OCI-M2 (cell line): ENCODE results near the gene KLF6.

ENCODE experiments used
- DNase-seq: peaks from one replicate; lab custom pipeline; 2025; ENCODE audit not compliant: unreplicated experiment; lab: John Stamatoyannopoulos, UW

The KLF6 gene

GRCh38 chr10:3787816-3788215, 2.8 kb upstream of the KLF6 start:
- no peak for DNase-seq

GRCh38 chr10:3787016-3787400, 2.0 kb upstream of the KLF6 start:
- no peak for DNase-seq

GRCh38 chr10:3786295-3787015, 1.4 kb upstream of the KLF6 start:
- DNase-seq, result no peak

GRCh38 chr10:3785851-3786271, 852 bp upstream of the KLF6 start:
- DNase-seq, result no peak

GRCh38 chr10:3785251-3785850, 342 bp upstream of the KLF6 start:
- DNase-seq, result peak; percentile 69

- DNase-seq, result no peak
Observed at GRCh38 chr10:3783682-3784432, 1.2 kb downstream of the KLF6 start.

GRCh38 chr10:3783316-3783681, 1.7 kb downstream of the KLF6 start:
- DNase-seq, result no peak

- no peak for DNase-seq
Observed at GRCh38 chr10:3782451-3783315, 2.3 kb downstream of the KLF6 start.

- DNase-seq, result no peak
Observed at GRCh38 chr10:3782146-3782450, 2.9 kb downstream of the KLF6 start.

GRCh38 chr10:3781468-3782145, 3.4 kb downstream of the KLF6 start:
- no peak for DNase-seq

GRCh38 chr10:3780771-3781467, 4.1 kb downstream of the KLF6 start:
- DNase-seq, result no peak

- DNase-seq, result no peak
Observed at GRCh38 chr10:3780021-3780770, 4.8 kb downstream of the KLF6 start.

GRCh38 chr10:3779158-3779741, 5.8 kb downstream of the KLF6 start:
- DNase-seq, result no peak

- no peak for DNase-seq
Observed at GRCh38 chr10:3778692-3779157, 6.3 kb downstream of the KLF6 start.

GRCh38 chr10:3777981-3778691, 6.9 kb downstream of the KLF6 start:
- DNase-seq, result no peak

- no peak for DNase-seq
Observed at GRCh38 chr10:3776796-3777571, 8.0 kb downstream of the KLF6 start.

- DNase-seq, result no peak
Observed at GRCh38 chr10:3775696-3776551, 9.1 kb downstream of the KLF6 start.
